ENCODE data around the gene SGCE.

- TF ChIP-seq EZH2 (IDR thresholded peaks at IDR 0.05), result no peak
- TF ChIP-seq CTCF (IDR thresholded peaks at IDR 0.05), result no peak
These were observed 64.8 kb downstream of the SGCE start for GRCh38 chr7:94591176-94591575.

Data from neural progenitor cell (in vitro differentiated cells).